Epidermal melanocyte (primary cell): ENCODE results near the gene ANKK1.

ENCODE experiments used
- DNase-seq: peaks from one replicate; pipeline ENCODE4 v3.0.0; 2011; ENCODE audit warnings: low spot score; ENCODE audit not compliant: insufficient read length

ANKK1 gene

GRCh38 chr11:113408206-113408605 lies 20.6 kb downstream of the ANKK1 start:
- DNase-seq: no peak

- no peak for DNase-seq
These were observed 21.3 kb downstream of the ANKK1 start for GRCh38 chr11:113408887-113409286.

- DNase-seq: no peak
These were observed 21.9 kb downstream of the ANKK1 start for GRCh38 chr11:113409526-113409925.

GRCh38 chr11:113410414-113411135 lies 23.0 kb downstream of the ANKK1 start:
- no peak for DNase-seq

- DNase-seq: no peak
These were observed 24.0 kb downstream of the ANKK1 start for GRCh38 chr11:113411536-113411935.

- DNase-seq: no peak
These were observed 25.1 kb downstream of the ANKK1 start for GRCh38 chr11:113412675-113413074.

- DNase-seq: no peak
These were observed 27.8 kb downstream of the ANKK1 start for GRCh38 chr11:113415343-113415742.

GRCh38 chr11:113417428-113417827 lies 29.8 kb downstream of the ANKK1 start:
- DNase-seq: no peak

- no peak for DNase-seq
These were observed 31.9 kb downstream of the ANKK1 start for GRCh38 chr11:113419454-113420003.

GRCh38 chr11:113420808-113421207 lies 33.2 kb downstream of the ANKK1 start:
- DNase-seq: no peak

- DNase-seq: no peak
These were observed 39.1 kb downstream of the ANKK1 start for GRCh38 chr11:113426686-113427085.

- DNase-seq: no peak
These were observed 44.2 kb downstream of the ANKK1 start for GRCh38 chr11:113431746-113432145.

- no peak for DNase-seq
These were observed 47.8 kb downstream of the ANKK1 start for GRCh38 chr11:113435190-113435968.

GRCh38 chr11:113436672-113437252 lies 49.2 kb downstream of the ANKK1 start:
- DNase-seq: no peak

- DNase-seq: no peak
These were observed 53.2 kb downstream of the ANKK1 start for GRCh38 chr11:113440816-113441215.

- no peak for DNase-seq
These were observed 57.0 kb downstream of the ANKK1 start for GRCh38 chr11:113444502-113445123.

- DNase-seq: no peak
These were observed 58.5 kb downstream of the ANKK1 start for GRCh38 chr11:113446112-113446511.

GRCh38 chr11:113446938-113447337 lies 59.4 kb downstream of the ANKK1 start:
- DNase-seq: no peak

- no peak for DNase-seq
These were observed 60.2 kb downstream of the ANKK1 start for GRCh38 chr11:113447621-113448315.

- no peak for DNase-seq
These were observed 60.7 kb downstream of the ANKK1 start for GRCh38 chr11:113448316-113448677.

GRCh38 chr11:113449743-113450142 lies 62.2 kb downstream of the ANKK1 start:
- DNase-seq: no peak
